Activated effector memory CD4-positive, alpha-beta T cell treated with anti-CD3 and anti-CD28 coated beads, Interleukin-2, amount 50 U/mL, for 16 hours (primary cell): ENCODE measurements around the gene L3MBTL2.
"Not testable (repeated sequence)": the region's sequence is repeated elsewhere in the genome, so short reads cannot be mapped to it uniquely, and the experiment has no call there.

ENCODE experiments used
- DNase-seq: peaks from one replicate; pipeline ENCODE4 v3.0.0-alpha.2; 2020

The L3MBTL2 gene

DNA sequence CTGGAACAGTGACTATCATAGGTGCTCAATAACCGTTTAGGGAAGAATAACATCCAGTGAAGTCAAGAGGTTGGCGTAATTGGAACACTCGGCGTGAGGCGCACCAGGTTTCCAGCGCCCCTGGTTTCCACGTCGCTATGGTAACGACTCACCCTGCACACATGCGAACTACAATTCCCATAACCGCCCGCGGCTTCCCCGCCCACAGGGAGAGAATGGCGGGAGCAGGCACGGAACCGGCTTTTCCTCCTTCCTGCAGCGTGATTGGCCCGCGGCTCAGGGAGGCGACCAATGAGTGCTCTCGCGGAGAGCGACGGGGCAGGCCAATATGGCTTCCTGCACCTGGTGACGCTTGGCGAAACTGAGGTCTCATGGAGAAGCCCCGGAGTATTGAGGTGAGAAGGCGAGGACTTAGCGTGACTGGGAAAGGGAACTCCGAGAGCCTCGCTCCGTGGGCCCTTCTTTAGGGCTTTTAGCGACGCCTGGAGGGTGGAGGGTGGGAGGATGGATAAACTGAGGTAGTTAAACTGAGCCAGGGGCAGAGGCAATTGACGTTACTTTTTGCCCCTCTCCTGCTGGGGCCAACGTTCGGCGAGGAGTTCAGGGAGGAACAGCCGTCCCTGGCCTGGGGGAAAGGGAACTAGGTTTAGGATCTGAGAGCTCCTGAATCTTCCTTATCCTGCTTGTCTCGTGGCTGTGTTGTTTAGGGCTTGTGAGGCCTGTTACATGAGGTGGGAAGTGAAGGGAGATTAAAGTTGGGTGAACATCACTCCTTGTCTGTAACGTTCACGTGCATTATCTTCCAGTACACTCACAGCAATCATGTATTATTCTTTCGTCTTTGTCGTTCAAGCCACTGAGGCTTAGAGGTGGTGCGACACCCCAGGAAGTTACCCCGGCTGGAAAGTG, at the start of gene L3MBTL2:
TSS of gene L3MBTL2 (plus strand) at position 321 of the 909 bp plus-strand sequence. CDS start at position 372, 51 bp downstream.
- DNase-seq, result peak; percentile 100

DNA sequence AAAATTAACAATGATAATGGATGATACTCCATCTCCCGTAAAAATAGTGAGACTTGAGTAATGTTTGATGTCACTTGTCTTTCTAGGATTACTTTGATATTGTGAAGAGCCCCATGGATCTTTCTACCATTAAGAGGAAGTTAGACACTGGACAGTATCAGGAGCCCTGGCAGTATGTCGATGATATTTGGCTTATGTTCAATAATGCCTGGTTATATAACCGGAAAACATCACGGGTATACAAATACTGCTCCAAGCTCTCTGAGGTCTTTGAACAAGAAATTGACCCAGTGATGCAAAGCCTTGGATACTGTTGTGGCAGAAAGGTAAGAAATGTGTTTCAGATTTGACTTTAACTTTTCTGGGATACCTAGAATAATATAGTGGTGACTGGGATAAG, 48.0 kb upstream of the L3MBTL2 start:
- DNase-seq, result no peak

DNA sequence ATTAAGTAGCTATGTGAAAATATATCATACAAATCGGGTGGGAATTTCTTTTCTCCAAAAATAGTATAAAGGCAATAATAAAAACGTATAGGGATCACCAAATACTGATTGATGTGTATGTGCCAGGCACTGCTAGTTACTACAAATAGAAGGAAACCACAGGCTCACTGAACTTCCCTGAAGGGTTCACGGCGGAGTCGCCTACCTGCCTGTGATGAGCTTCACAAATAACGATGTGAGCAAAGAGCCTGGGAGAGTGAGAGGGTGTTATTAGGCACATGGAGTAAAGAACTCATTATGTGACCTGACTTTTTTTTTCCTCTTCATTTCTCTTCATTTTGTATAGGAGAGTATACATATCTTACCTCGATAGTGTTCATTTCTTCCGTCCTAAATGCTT, 36.0 kb upstream of the L3MBTL2 start:
- DNase-seq, result no peak

DNA sequence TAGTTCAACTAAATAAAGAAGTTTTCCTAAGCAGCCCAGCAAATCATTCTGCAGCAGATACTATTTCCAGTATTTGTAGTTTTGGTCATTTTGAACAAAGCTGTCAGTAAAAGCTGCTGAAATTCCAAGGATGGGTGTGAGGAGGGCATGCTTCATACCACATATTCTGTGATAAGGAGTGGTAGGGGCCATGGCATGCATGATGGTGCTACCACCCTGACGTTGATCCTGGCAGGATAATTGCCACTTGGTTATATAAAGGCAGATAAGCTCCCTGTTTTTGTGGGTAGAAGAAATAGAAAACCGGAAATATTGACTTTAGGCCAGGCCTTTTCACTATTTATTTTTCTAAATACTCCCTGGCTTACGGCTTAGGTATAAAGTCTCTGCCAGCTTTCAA, 33.1 kb upstream of the L3MBTL2 start:
- no peak for DNase-seq

DNA sequence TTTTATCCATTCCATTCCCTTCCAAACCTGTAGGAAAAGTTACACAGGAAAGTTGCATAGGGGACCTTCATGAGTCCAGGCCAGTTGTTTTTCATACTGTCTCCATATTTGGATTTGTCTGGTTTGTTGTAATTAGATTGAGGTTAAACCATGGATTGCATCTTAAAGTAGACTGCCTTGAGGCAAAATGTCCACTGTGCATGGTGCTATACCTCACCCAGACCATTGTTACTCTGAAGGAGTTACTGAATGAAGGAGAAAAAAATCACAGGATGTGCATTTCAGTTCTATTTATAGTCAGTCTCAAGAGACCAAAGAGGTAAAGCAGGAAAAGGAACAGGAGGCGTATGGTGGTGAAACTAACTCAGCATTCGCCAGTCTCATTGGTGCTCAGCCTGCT, 29.6 kb upstream of the L3MBTL2 start:
- no peak for DNase-seq

DNA sequence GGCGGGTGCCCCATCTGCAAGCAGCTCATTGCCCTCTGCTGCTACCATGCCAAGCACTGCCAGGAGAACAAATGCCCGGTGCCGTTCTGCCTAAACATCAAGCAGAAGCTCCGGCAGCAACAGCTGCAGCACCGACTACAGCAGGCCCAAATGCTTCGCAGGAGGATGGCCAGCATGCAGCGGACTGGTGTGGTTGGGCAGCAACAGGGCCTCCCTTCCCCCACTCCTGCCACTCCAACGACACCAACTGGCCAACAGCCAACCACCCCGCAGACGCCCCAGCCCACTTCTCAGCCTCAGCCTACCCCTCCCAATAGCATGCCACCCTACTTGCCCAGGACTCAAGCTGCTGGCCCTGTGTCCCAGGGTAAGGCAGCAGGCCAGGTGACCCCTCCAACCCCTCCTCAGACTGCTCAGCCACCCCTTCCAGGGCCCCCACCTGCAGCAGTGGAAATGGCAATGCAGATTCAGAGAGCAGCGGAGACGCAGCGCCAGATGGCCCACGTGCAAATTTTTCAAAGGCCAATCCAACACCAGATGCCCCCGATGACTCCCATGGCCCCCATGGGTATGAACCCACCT, 28.0 kb upstream of the L3MBTL2 start:
- no peak for DNase-seq

DNA sequence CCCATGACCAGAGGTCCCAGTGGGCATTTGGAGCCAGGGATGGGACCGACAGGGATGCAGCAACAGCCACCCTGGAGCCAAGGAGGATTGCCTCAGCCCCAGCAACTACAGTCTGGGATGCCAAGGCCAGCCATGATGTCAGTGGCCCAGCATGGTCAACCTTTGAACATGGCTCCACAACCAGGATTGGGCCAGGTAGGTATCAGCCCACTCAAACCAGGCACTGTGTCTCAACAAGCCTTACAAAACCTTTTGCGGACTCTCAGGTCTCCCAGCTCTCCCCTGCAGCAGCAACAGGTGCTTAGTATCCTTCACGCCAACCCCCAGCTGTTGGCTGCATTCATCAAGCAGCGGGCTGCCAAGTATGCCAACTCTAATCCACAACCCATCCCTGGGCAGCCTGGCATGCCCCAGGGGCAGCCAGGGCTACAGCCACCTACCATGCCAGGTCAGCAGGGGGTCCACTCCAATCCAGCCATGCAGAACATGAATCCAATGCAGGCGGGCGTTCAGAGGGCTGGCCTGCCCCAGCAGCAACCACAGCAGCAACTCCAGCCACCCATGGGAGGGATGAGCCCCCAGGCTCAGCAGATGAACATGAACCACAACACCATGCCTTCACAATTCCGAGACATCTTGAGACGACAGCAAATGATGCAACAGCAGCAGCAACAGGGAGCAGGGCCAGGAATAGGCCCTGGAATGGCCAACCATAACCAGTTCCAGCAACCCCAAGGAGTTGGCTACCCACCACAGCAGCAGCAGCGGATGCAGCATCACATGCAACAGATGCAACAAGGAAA, 27.3 kb upstream of the L3MBTL2 start:
- DNase-seq, result no peak

DNA sequence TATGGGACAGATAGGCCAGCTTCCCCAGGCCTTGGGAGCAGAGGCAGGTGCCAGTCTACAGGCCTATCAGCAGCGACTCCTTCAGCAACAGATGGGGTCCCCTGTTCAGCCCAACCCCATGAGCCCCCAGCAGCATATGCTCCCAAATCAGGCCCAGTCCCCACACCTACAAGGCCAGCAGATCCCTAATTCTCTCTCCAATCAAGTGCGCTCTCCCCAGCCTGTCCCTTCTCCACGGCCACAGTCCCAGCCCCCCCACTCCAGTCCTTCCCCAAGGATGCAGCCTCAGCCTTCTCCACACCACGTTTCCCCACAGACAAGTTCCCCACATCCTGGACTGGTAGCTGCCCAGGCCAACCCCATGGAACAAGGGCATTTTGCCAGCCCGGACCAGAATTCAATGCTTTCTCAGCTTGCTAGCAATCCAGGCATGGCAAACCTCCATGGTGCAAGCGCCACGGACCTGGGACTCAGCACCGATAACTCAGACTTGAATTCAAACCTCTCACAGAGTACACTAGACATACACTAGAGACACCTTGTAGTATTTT, 26.6 kb upstream of the L3MBTL2 start:
- DNase-seq, result no peak

DNA sequence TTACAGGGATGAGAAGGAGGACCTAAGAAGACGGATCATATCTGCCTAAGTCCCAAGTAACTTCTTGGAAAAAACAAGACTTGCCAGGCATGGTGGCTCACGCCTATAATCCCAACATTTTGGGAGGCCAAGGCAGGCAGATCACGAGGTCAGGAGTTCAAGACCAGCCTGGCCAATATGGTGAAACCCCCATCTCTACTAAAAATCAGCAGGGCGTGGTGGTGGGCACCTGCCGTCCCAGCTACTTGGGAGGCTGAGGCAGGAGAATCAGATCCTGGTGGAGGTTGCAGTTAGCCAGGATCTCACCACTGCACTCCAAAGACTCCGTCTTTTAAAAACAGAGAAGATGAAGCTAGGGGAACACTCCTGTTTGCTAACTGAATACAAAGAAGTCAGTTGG, 24.8 kb upstream of the L3MBTL2 start:
- DNase-seq, result not testable (repeated sequence)

DNA sequence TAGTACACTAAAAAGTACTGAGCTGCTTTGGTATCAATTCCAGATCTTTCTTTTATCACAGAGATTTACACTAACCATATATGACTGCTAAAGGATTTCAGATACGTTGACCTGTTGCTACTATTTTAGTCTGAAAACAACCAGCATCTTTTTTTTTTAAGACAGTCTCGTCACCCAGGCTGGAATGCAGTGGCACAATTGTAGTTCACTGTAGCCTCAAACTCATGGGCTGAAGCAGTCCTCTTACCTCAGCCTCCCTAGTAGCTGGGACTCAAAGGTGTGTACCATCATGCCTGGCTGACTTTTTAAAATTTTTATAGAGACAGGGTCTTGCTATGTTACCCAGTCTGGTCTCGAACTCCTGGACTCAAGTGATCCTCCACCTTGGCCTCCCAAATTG, 24.2 kb upstream of the L3MBTL2 start:
- DNase-seq, result no peak

DNA sequence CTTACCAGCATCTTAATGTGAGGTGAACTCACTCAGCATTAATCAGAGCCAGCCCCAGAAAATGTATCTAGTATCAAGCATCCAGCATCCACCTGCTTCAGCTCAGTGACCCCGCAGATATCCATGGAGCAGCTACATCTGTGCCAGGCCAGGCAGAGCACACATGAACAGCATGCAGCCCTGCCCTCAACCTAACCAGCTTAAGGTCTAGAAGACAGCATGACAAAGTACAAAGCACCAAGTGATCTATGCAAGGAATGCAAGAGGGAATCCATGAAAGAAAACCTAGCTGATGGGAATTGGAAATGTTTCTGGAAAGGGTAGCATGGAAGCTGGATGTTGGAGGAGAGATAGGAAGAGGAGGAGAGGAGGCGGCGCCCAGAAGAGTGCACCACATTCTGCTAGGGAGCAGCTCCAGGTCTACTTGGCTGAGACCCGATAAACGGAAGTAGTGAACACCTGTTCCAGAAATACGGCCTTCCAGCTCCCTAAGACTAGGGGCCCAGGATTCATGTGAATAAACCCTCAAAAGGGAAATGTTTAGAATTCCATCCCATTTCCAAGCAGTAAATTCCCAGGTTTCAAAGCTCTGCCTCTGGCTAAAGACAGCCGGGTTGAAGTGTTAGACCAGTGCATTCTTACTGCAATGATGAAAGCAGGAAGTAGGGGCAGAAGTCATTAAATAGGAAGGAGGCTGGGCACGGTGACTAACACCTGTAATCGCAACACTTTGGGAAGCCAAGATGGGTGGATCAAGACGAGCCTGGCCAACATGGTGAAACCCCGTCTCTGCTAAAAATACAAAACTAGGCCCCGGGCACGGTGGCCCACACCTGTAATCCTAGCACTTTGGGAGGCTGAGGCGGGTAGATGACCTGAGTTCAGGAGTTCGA, 23.5 kb upstream of the L3MBTL2 start:
- no peak for DNase-seq

DNA sequence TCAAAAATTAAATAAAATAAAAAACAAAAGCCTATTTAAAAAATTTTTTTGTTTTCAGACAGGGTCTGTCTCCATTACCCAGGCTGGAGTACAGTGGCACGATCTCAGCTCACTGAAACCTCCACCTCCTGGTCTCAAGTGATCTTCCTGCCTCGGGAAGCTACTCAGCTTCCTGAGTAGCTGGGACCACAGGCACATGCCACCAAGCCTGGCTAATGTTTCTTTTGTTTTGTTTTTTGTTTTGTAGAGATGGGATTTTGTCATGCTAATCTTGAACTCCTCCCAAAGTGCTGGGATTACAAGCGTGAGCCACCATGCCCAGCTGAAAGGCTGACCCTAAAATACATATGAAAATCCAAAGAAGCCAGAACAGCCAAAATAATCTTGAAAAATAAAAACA, 20.4 kb upstream of the L3MBTL2 start:
- no peak for DNase-seq

DNA sequence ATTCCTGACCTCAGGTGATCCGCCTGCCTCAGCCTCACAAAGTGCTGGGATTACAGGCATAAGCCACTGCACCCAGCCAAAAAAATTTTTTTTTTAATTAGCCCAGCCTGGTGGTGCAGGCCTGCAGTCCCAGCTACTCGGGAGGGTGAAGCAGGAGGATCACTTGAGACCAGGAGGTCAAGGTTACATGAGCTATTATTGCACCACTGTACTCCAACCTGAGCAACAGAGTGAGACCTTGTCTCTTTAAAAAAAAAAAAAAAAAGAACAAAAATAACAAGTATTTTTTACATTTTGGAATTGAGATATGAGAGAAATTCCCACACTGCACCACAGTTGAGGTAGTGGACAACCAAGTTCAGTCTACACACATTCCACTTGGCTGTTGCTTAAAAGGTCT, 13.6 kb upstream of the L3MBTL2 start:
- peak; percentile 4 for DNase-seq

DNA sequence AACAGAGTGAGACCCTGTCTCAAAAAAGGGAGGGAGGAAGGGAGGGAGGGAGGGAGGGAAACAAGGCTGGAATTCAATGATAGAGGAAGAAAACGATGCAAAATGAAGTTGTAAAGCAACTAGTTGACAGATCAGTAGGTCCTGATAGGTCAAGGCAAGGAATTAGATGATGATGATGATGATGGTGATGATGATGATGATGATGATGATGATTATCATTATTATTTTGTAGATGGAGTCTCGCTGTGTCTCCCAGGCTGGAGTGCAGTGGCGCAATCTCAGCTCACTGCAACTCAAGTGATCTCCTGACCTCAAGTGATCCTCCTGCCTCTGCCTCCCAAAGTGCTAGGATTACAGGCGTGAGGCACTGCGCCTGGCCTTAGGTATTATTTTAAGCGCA, 11.3 kb upstream of the L3MBTL2 start:
- DNase-seq, result peak; percentile 46

DNA sequence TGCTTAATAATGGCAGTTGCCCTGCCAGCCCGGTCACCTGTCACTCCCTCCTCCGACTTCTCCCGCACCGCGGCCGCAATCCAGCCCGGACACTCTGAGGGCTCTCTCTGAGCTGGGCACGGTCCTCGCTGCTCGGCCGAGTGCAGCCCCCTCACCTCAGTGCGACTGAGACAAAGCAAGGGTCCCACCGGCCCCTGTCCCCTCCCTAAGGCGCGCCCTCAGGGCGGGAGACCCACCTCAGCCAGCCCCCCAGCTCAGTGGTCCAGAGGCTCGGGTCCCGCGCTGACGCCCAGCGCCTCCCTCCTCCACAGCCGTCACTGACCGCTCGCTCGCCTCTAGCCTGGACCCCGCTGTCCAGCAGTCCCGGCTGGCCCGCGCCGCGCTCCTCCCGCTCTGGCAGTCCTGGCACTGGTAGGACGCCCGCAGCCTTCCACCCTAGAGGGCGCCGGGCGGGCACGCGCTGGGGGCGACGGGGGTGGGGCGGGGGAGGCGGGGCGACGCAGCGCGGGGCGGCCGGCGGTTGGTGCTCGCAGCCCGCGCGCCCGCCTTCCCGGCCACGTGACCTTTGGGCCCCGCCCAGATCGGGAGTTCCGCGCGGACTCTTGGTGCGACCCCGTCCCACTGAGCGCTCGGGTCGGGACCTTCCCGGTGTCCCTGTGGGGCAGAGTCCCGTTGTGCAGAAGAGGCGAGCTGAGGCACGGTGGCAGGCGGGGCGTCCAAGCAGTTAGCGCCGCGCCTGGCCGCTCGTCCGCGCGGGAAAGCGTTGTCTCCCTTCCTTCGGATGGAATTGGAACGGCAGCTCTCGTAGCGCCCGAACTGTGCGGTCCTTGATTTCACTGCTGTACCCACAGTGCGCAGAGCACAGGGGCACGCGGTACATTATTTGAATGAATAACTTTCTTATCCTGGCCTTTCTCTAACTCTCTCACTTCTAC, 7.8 kb upstream of the L3MBTL2 start:
- DNase-seq, result peak; percentile 95

DNA sequence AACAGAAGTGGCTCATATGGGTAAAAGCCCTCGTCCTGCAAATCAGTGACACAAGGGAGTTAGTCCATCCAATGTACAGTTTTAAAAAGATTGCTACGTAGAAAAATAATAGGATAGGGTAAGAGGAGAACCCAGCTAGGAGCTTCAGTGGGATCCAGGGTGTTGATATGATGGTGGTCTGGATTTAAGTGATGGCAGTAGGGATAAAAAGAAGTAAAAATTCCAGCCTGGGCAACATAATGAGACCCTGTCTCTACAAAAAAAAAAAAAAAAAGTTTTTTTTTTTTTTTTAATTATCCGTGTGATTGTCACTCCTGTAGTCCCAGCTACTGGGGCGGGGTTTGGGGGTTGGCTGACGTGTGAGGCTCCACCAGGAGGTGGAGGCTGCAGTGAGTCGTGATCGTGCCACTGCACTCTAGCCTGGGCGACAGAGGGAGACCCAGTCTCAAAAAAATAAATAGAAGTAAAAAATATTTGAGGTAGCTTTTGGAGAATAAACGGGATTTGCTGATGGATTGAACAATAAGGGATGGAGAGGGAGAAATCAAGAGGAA, 7.0 kb upstream of the L3MBTL2 start:
- DNase-seq, result peak; percentile 84

DNA sequence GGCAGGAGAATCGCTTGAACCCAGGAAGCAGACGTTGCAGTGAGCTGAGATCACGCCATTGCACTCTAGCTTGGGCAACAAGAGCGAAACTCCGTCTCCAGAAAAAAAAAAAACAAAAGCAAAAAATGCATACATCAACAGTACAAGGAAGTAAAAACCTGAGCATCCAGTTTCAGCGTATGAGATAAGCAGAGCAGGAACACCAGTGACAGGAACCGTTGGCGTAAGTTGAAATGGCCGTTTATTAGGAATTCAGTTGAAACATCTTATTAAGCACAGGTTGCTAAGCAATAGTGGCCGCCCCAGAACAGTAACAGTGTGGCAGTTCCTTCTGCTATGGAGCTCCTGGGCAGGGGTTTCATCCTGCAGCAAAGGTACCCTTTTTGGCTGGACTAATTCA, 4.0 kb upstream of the L3MBTL2 start:
- DNase-seq, result no peak

DNA sequence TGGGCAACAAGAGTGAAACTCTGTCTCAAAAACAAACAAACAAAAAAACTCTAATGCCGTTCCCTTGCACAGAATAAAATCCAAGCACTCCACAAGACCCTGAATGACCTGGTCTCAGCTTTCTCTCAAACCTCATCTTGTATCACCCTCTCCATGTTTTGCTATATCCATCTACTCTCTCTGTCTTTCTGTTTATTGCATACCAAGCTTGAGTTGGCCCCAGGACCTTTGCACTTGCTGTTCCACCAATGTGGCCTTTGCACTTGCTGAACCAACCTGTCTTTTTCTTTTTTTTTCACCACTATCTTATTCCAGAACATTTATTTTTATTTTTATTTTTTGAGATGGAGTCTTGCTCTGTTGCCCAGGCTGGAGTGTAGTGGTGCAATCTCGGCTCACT, 2.0 kb upstream of the L3MBTL2 start:
- no peak for DNase-seq

DNA sequence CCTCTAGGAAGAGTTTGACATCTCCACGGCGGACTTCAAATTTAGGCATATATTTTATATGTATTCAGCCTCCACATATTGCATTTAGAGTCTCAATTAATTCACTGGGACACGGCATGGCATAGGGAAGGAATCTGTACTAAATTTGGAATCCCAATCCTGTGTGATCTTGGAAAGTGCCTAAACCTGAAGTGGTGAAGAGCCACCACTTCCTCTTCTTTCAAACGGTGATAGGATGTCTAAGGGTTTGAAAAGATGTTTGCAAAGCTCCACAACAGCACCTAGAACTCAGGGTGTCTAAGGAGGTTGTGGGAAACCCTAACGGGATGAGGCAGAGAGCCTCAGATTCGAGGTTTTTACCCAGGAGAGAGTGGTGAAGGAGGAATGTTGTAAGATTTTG, 1.0 kb upstream of the L3MBTL2 start:
- DNase-seq, result no peak

DNA sequence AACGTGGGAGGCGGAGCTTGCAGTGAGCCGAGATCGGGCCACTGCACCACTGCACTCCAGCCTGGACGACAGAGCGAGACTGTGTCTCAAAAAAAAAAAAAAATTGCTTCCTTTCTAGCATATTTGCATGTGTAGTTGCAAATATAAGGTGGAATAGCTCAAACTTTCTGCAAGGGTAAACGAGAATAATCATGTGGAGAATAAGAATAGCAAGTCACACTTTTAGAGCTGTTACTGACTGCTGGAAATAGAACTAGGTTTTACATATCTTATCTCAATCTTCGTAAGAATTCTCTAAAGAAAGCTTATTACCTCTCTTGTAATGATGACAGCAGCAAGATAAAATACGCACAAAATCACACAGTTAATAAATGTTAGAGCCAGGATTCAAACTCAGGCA, 1.6 kb downstream of the L3MBTL2 start:
- no peak for DNase-seq

DNA sequence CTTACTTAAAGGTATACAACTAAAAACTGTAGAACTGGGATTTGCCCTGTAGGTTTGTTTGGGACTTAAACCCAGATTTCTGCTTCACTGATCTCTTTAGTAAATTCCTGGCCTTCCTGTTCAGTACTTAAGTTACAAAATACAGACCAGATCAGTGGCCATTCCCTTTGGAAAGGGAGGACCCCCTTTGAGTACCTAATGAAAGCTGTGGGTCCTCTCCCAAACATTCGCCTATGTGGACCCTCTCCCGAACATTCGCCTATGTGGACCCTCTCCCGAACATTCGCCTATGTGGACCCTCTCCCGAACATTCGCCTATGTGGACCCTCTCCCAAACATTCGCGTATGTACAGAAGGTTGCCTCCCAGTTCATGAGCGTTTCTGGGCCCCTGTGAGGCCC, 10.3 kb downstream of the L3MBTL2 start:
- DNase-seq, result no peak
